Gastrocnemius medialis (tissue), 4 donors: ENCODE results near the gene SMAD2.

Source experiments
- POLR2A ChIP-seq, 2 donors: fragments of 450-650 bp; IDR thresholded peaks; one replicate each; pipeline ENCODE4 v1.6.1; 2017; ENCODE audit warnings: antibody characterized with exemption in 2 of 2, mild to moderate bottlenecking in 2 of 2, moderate library complexity in 2 of 2
- TF ChIP-seq, protein P1 (sequence below), 5 experiments: fragments of 450-650 bp in 3 of 5; fragments of 200-600 bp in 2 of 5; sonication (generic) in 2 of 5; IDR thresholded peaks in 4 of 5; conservative IDR thresholded peaks in 1 of 5; 1 replicate in 4 of 5; 2 replicates in 1 of 5; pipeline ENCODE4 v1.5.1; 2016 to 2019; ENCODE audit warnings: antibody characterized with exemption in 5 of 5, mild to moderate bottlenecking in 3 of 5, moderate library complexity in 3 of 5

DNA sequence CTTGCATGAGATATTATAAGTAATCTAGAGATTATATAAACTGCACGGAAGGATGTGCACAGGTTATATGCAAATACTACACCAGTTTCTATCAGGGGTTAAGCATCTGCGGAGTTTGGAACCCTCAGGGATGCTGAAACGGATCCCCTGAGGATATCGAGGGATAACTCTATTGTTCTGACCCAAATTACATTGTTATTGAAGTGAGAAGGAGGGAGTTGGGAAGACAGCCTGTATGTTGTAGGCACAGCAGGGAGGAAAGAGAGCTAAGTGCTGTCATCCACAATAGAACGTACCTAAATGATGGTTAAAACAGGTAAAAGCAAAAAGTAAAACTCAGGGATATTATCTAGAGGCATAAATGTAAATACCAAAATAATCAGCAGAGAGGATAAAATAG lies 44.6 kb upstream of the SMAD2 start:
- TF ChIP-seq, protein P1, sequence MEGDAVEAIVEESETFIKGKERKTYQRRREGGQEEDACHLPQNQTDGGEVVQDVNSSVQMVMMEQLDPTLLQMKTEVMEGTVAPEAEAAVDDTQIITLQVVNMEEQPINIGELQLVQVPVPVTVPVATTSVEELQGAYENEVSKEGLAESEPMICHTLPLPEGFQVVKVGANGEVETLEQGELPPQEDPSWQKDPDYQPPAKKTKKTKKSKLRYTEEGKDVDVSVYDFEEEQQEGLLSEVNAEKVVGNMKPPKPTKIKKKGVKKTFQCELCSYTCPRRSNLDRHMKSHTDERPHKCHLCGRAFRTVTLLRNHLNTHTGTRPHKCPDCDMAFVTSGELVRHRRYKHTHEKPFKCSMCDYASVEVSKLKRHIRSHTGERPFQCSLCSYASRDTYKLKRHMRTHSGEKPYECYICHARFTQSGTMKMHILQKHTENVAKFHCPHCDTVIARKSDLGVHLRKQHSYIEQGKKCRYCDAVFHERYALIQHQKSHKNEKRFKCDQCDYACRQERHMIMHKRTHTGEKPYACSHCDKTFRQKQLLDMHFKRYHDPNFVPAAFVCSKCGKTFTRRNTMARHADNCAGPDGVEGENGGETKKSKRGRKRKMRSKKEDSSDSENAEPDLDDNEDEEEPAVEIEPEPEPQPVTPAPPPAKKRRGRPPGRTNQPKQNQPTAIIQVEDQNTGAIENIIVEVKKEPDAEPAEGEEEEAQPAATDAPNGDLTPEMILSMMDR (IDR thresholded peaks at IDR 0.05 in 4 of 5, conservative IDR thresholded peaks at IDR 0.05 in 1 of 5) = no peak
- TF ChIP-seq POLR2A (IDR thresholded peaks at IDR 0.05) = no peak
